LNCaP clone FGC (cell line): Measurements from ENCODE around the gene USH2A.

Experiments
- DNase-seq: peaks from one replicate; pipeline ENCODE4 v3.0.0-alpha.2; 2011; ENCODE audit warnings: low read depth
- H3K4me3 ChIP-seq: 2 replicates; pipeline ENCODE4 v1.5.1; 2011; ENCODE audit warnings: mild to moderate bottlenecking, low read depth, low read length, control low read depth
- TF ChIP-seq, protein P1 (sequence below): IDR thresholded peaks from 2 replicates; pipeline ENCODE4 v1.5.1; 2012; ENCODE audit warnings: mild to moderate bottlenecking; ENCODE audit not compliant: control insufficient read depth, insufficient read depth; ENCODE audit errors: extremely low read depth

The USH2A gene

DNA sequence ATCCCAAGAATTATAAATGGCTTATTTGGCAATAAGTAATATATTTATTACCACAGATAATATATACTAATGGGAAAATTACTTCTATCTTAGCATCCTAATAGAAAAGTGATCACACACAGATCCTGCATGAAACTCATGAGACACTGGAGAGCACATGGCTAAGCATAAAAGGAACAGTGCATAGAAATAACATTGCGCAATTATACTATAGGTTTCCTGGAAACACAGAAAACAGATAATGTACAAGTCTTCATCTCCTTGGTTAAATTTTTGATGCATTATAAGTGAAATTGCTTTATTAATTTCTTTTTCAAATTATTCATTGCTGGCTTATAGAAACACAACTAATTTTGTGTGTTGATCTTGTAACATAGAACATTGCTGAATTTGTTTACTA, 210.4 kb downstream of the USH2A start:
- DNase-seq: no peak
- H3K4me3 ChIP-seq: no peak overlapping the region
- TF ChIP-seq, protein P1, sequence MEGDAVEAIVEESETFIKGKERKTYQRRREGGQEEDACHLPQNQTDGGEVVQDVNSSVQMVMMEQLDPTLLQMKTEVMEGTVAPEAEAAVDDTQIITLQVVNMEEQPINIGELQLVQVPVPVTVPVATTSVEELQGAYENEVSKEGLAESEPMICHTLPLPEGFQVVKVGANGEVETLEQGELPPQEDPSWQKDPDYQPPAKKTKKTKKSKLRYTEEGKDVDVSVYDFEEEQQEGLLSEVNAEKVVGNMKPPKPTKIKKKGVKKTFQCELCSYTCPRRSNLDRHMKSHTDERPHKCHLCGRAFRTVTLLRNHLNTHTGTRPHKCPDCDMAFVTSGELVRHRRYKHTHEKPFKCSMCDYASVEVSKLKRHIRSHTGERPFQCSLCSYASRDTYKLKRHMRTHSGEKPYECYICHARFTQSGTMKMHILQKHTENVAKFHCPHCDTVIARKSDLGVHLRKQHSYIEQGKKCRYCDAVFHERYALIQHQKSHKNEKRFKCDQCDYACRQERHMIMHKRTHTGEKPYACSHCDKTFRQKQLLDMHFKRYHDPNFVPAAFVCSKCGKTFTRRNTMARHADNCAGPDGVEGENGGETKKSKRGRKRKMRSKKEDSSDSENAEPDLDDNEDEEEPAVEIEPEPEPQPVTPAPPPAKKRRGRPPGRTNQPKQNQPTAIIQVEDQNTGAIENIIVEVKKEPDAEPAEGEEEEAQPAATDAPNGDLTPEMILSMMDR: no peak

DNA sequence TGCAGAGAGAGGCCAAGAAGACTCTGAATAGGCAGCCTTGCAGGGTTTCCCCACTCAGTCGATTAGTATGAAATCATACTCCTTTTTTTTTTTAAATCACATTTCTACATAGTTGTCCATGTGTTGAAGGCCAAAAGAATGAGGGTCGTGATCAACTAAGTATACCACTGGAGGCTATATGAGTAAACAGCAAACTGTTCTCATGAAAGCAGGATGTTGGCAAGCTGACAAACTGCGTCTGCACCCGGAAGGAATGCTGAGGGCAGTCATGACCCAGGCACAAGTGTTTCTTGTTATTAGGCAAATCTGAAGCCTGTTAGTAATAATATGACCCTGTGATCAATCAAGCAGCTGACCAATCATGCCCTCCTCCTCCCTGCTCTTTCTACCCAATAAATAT, 213.2 kb downstream of the USH2A start:
- DNase-seq: no peak
- H3K4me3 ChIP-seq: no peak overlapping the region
- TF ChIP-seq, protein P1: no peak

DNA sequence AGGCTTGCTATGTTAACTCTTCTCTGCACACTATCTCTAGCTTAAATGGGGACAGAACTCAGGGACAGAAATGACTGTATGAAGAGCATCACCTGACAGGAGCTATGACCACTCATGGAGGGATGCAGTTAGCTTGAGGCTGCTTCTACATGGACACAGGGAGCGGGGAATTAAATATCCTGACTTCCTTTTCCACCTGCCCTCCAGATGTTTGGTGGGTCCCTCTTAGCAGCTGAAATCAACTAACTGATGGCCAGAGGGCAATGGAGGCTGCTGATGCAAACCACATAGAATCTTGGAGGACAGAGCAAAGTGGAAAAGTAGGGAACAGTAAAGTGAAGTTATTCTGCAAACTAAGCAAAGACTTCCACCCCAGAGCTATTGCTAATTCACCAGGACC, 214.1 kb downstream of the USH2A start:
- DNase-seq: no peak
- TF ChIP-seq, protein P1: no peak
- H3K4me3 ChIP-seq: no peak overlapping the region

DNA sequence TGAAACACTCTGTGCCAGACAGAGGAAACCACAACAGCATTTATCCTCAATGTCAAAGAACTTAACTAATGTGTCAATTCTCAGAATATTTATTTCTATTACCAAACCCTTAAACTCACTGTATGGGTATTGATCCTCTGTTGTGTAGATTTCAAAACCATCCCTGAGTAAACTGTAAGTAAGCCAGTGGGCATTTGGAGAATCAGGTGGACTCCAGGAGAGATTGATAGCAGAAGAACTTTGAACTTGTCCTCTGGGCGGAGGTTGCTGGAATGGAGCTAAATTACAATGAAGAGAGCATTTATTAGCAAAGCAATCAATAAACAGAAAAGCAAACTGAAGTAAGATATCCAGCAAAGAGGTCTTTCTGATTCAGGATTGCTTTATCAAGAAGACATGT, 216.1 kb downstream of the USH2A start:
- TF ChIP-seq, protein P1: no peak
- DNase-seq: no peak
- H3K4me3 ChIP-seq: no peak overlapping the region

DNA sequence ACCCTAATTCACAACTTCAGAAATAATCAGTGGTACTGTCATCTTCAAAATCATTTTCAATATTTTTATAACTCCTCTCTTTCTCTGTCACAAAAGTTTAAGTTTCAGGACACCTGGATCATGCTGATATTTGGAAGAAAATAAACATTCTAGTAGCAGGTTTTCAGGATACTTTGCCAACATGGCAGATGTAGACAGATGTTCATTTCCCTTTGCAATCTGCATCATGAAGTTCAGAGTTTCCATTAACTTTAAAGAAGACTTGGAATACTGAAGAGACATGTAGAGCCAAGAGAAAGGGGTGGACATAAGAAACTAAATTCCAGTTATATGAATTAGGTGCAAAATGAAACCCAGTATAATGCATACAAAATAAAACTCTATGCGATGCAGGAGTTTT, 218.1 kb downstream of the USH2A start:
- H3K4me3 ChIP-seq: no peak overlapping the region
- no peak for DNase-seq
- TF ChIP-seq, protein P1: no peak

DNA sequence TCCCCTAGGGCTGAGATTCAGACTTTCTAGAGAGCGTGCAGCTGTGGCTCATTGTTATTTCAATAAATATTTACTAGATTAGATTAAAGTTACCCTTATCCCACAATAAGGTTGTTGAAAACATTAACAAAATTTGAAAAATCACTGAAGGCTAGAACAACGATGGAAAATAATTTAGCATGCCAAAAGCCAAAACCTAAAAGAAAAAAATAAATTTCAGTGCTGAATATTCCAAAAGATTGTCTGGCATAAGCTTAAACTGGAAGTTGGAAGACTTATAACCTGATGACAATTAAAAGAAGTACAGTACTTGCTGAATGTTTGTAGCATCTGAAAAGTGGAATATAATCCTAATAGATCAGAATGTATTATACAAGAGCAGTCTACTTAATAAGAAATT, 221.3 kb downstream of the USH2A start:
- no peak overlapping the region for H3K4me3 ChIP-seq
- no peak for DNase-seq
- TF ChIP-seq, protein P1: no peak

DNA sequence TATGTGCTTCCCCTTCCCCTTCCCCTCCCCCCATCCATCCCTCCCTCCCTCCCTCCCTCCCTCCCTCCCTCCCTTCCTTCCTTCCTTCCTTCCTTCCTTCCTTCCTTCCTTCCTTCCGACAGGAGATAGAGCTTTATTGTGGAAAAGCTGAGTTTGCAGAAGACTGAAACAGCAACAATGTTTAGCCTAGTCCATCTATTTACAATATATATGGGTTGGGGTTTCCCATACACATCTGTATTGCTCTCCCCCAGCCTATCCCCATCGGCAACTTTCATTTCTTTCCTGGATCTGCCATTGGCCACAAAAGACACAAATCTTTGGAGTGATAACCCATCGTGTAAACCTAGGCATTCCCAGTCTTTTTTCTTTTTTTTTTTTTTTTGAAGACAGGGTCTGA, 222.3 kb downstream of the USH2A start:
- H3K4me3 ChIP-seq: no peak overlapping the region
- TF ChIP-seq, protein P1: no peak
- DNase-seq: no peak
